Measurements from ENCODE around the gene MMP2.

Gene MMP2

GRCh38 chr16:55499281-55499680 lies 20.3 kb downstream of the MMP2 start:
- Histone ChIP-seq H3K4me2 (ENCODE audit: low read depth, low read length, poor library complexity, severe bottlenecking) (no peak overlapping the region), H3K36me3 (ENCODE audit: low read length) (no peaks in the 10 kb centered on the region)

DNA sequence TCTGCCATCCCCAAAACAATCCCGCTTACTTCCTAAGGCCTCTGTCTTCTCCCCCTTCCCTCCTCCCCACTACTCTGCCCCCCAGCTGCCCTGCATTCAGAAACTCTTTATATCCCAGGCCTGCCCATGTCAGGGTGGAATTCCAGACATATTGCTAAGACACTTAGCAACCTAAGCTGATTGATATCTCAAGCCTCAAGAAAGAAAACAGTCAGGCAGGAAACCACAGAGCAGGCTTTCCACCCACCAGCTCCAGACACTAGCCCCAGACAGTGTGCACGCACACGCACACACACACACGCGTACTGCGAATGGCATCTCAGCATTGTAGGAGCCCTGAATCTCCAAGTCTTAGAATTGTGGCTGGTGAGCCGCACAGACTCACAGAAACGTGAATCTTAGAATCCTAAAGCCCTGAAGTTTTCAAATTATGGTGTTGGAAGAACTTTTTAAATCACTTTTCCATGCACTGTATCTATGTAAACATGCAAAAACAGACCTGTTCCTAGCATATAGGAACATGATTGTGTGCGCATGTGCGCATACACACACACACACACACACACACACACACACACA lies 21.0 kb downstream of the MMP2 start:
- Histone ChIP-seq H3K27ac (ENCODE audit: low read depth, low read length) (no peak overlapping the region), H4K20me1 (ENCODE audit: low read depth, low read length) (no peaks in the 10 kb centered on the region), H2AFZ (ENCODE audit: low read depth, low read length, severe bottlenecking) (no peak overlapping the region), H3K9me2 (replicated peaks; ENCODE audit: insufficient read depth, low read length) (no peaks in the 10 kb centered on the region), H3K9me3 (ENCODE audit: insufficient read depth, low read length) (no peaks in the 10 kb centered on the region), H3K4me2 (ENCODE audit: low read depth, low read length, poor library complexity, severe bottlenecking) (no peak overlapping the region), H3K36me3 (ENCODE audit: low read length) (no peaks in the 10 kb centered on the region), H3F3A (ENCODE audit: insufficient read depth) (no peaks in the 10 kb centered on the region), H3K9ac (ENCODE audit: low read length) (no peak overlapping the region), H3K4me3 (ENCODE audit: insufficient read depth, low read length, poor library complexity, severe bottlenecking) (no peak overlapping the region), H3K27me3 (ENCODE audit: low read length) (no peaks in the 10 kb centered on the region), H3K79me2 (ENCODE audit: insufficient read depth, low read length) (no peaks in the 10 kb centered on the region)
- TF ChIP-seq CTCF (IDR thresholded peaks at IDR 0.05; ENCODE audit: insufficient read depth, low read length, poor library complexity, severe bottlenecking) = no peak
- no peak for TF ChIP-seq EZH2phosphoT487 (conservative IDR thresholded peaks at IDR 0.05; ENCODE audit: low read length)

More at GRCh38 chr16:55499281-55499680, 20.3 kb downstream of the MMP2 start:
- Histone ChIP-seq H3K9me2 (replicated peaks; ENCODE audit: insufficient read depth, low read length) (no peaks in the 10 kb centered on the region), H3F3A (ENCODE audit: insufficient read depth) (no peaks in the 10 kb centered on the region), H3K4me3 (ENCODE audit: insufficient read depth, low read length, poor library complexity, severe bottlenecking) (no peak overlapping the region), H3K27me3 (ENCODE audit: low read length) (no peaks in the 10 kb centered on the region), H3K27ac (ENCODE audit: low read depth, low read length) (no peak overlapping the region), H3K79me2 (ENCODE audit: insufficient read depth, low read length) (no peaks in the 10 kb centered on the region), H3K9ac (ENCODE audit: low read length) (no peak overlapping the region), H4K20me1 (ENCODE audit: low read depth, low read length) (no peaks in the 10 kb centered on the region), H3K9me3 (ENCODE audit: insufficient read depth, low read length) (no peaks in the 10 kb centered on the region), H2AFZ (ENCODE audit: low read depth, low read length, severe bottlenecking) (no peak overlapping the region)
- TF ChIP-seq CTCF (IDR thresholded peaks at IDR 0.05; ENCODE audit: insufficient read depth, low read length, poor library complexity, severe bottlenecking) = no peak
- no peak for TF ChIP-seq EZH2phosphoT487 (conservative IDR thresholded peaks at IDR 0.05; ENCODE audit: low read length)

DNA sequence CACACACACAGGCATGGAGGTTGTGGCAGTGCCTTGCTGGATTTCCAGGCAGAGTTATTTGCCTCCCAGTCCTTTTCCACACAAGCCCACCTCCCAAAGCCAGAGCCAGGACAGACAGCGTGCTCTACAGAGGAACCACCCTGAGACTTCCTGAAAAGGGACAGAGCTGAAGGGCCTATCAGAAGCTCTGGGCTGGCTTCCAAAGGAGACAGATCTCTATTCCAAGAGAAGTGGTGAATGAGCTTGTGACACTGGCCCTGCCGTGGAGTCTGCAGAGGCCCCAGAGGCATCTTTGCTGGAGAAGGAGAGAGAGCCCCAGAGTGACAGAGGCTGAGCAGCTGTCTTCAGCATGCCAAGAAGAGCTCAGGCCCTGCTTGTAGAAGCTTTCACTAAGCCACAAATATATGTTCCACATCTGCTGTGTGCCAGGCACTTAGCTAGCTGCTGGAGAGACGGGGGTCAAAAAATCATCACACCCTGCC lies 21.6 kb downstream of the MMP2 start:
- no peak overlapping the region for H2AFZ ChIP-seq (ENCODE audit: low read depth, low read length, severe bottlenecking)
- H3K27me3 ChIP-seq (ENCODE audit: low read length) = no peaks in the 10 kb centered on the region
- no peaks in the 10 kb centered on the region for H3K36me3 ChIP-seq (ENCODE audit: low read length)
- H3K4me2 ChIP-seq (ENCODE audit: low read depth, low read length, poor library complexity, severe bottlenecking) = no peak overlapping the region
- no peaks in the 10 kb centered on the region for H3F3A ChIP-seq (ENCODE audit: insufficient read depth)
- H3K9me2 ChIP-seq (replicated peaks; ENCODE audit: insufficient read depth, low read length) = no peaks in the 10 kb centered on the region
- no peaks in the 10 kb centered on the region for H4K20me1 ChIP-seq (ENCODE audit: low read depth, low read length)
- no peaks in the 10 kb centered on the region for H3K9me3 ChIP-seq (ENCODE audit: insufficient read depth, low read length)
- H3K9ac ChIP-seq (ENCODE audit: low read length) = no peak overlapping the region
- TF ChIP-seq EZH2phosphoT487 (conservative IDR thresholded peaks at IDR 0.05; ENCODE audit: low read length) (no peak), CTCF (IDR thresholded peaks at IDR 0.05; ENCODE audit: insufficient read depth, low read length, poor library complexity, severe bottlenecking) (no peak)
- H3K4me3 ChIP-seq (ENCODE audit: insufficient read depth, low read length, poor library complexity, severe bottlenecking) = no peak overlapping the region
- H3K79me2 ChIP-seq (ENCODE audit: insufficient read depth, low read length) = no peaks in the 10 kb centered on the region
- H3K27ac ChIP-seq (ENCODE audit: low read depth, low read length) = no peak overlapping the region
